SU-DHL-6 (cell line): ENCODE results near the gene BOLA3.

Experiments used
- H2AFZ ChIP-seq: fragments of 200-600 bp; sonication (generic); 2 replicates; pipeline ENCODE4 v1.6.1; 2014; ENCODE audit warnings: low read depth, mild to moderate bottlenecking, moderate library complexity, mixed read lengths, antibody characterized with exemption, low read length; ENCODE audit not compliant: severe bottlenecking
- H3F3A ChIP-seq: fragments of 200-600 bp; shearing (Covaris generic); 2 replicates; pipeline ENCODE4 v1.6.0; 2016; ENCODE audit warnings: antibody characterized with exemption, mild to moderate bottlenecking; ENCODE audit not compliant: insufficient read depth
- H3K27ac ChIP-seq: fragments of 200-600 bp; sonication (generic); 2 replicates; pipeline ENCODE4 v1.5.1; 2016; ENCODE audit warnings: low read depth, mild to moderate bottlenecking, low read length, moderate library complexity, mixed read lengths
- H3K27me3 ChIP-seq: fragments of 200-600 bp; sonication (generic), shearing (Covaris generic); 2 replicates; pipeline ENCODE4 v1.6.0; 2014; ENCODE audit warnings: mild to moderate bottlenecking, low read length
- H3K36me3 ChIP-seq: fragments of 200-600 bp; sonication (generic); 2 replicates; pipeline ENCODE4 v1.6.1; 2014; ENCODE audit warnings: mild to moderate bottlenecking, low read length, mixed read lengths
- H3K4me2 ChIP-seq: fragments of 300-600, 200-600 bp; shearing (Covaris generic), sonication (generic); 2 replicates; pipeline ENCODE4 v1.6.0; 2014; ENCODE audit warnings: low read length, low read depth, mild to moderate bottlenecking; ENCODE audit not compliant: poor library complexity, severe bottlenecking
- H3K4me3 ChIP-seq: fragments of 200-600 bp; sonication (generic); 2 replicates; pipeline ENCODE4 v1.5.1; 2014; ENCODE audit warnings: antibody characterized with exemption, low read length, mild to moderate bottlenecking, mixed read lengths; ENCODE audit not compliant: insufficient read depth, poor library complexity, severe bottlenecking
- H3K79me2 ChIP-seq: fragments of 200-600 bp; sonication (generic); 2 replicates; pipeline ENCODE4 v1.6.1; 2014; ENCODE audit warnings: mild to moderate bottlenecking, low read length, moderate library complexity; ENCODE audit not compliant: insufficient read depth
- H3K9ac ChIP-seq: fragments of 200-600 bp; sonication (generic); 2 replicates; pipeline ENCODE4 v1.7.0; 2014; ENCODE audit warnings: mild to moderate bottlenecking, low read length
- H3K9me2 ChIP-seq: fragments of 200-600 bp; sonication (generic); replicated peaks from 2 replicates; pipeline ENCODE4 v1.6.1; 2014; ENCODE audit warnings: low read length; ENCODE audit not compliant: insufficient read depth
- H3K9me3 ChIP-seq: fragments of 200-600 bp; sonication (generic); 2 replicates; pipeline ENCODE4 v1.6.1; 2014; ENCODE audit warnings: low read length, mixed read lengths; ENCODE audit not compliant: insufficient read depth
- H4K20me1 ChIP-seq: fragments of 200-600 bp; sonication (generic); 2 replicates; pipeline ENCODE4 v1.6.1; 2014; ENCODE audit warnings: low read depth, mild to moderate bottlenecking, antibody characterized with exemption, low read length, moderate library complexity, mixed read lengths
- CTCF ChIP-seq: fragments of 200-600 bp; sonication (generic); IDR thresholded peaks from one replicate; pipeline ENCODE4 v1.5.1; 2017; ENCODE audit warnings: antibody characterized with exemption, mild to moderate bottlenecking, low read length, moderate library complexity; ENCODE audit not compliant: insufficient read depth, poor library complexity, severe bottlenecking
- EZH2phosphoT487 ChIP-seq: fragments of 200-600 bp; sonication (generic), shearing (Covaris generic); conservative IDR thresholded peaks from 2 replicates; pipeline ENCODE4 v1.6.1; 2018; ENCODE audit warnings: mild to moderate bottlenecking, antibody characterized with exemption, low read length, moderate library complexity, mixed read lengths

The BOLA3 gene

GRCh38 chr2:74104839-74105238 lies 42.9 kb downstream of the BOLA3 start:
- no peak overlapping the region for H2AFZ ChIP-seq
- no peaks in the 10 kb centered on the region for H3K9me3 ChIP-seq
- H3K4me3 ChIP-seq: no peak overlapping the region
- H3K4me2 ChIP-seq: no peak overlapping the region
- no peak overlapping the region for H3K27ac ChIP-seq
- H4K20me1 ChIP-seq: no peaks in the 10 kb centered on the region
- no peak for TF ChIP-seq CTCF
- TF ChIP-seq EZH2phosphoT487: no peak
- H3F3A ChIP-seq: no peaks in the 10 kb centered on the region
- H3K36me3 ChIP-seq: no peaks in the 10 kb centered on the region
- no peak overlapping the region for H3K9ac ChIP-seq
- H3K9me2 ChIP-seq: no peaks in the 10 kb centered on the region
- no peaks in the 10 kb centered on the region for H3K27me3 ChIP-seq
- no peaks in the 10 kb centered on the region for H3K79me2 ChIP-seq

GRCh38 chr2:74103763-74104162 lies 43.9 kb downstream of the BOLA3 start:
- H3K9me3 ChIP-seq: no peaks in the 10 kb centered on the region
- H2AFZ ChIP-seq: no peak overlapping the region
- TF ChIP-seq EZH2phosphoT487 (no peak), CTCF (no peak)
- H3K79me2 ChIP-seq: no peaks in the 10 kb centered on the region
- H3F3A ChIP-seq: no peaks in the 10 kb centered on the region
- H3K9ac ChIP-seq: no peak overlapping the region
- no peak overlapping the region for H3K4me3 ChIP-seq
- H3K4me2 ChIP-seq: no peak overlapping the region
- H3K36me3 ChIP-seq: no peaks in the 10 kb centered on the region
- no peaks in the 10 kb centered on the region for H4K20me1 ChIP-seq
- no peaks in the 10 kb centered on the region for H3K27me3 ChIP-seq
- H3K27ac ChIP-seq: no peak overlapping the region
- no peaks in the 10 kb centered on the region for H3K9me2 ChIP-seq

DNA sequence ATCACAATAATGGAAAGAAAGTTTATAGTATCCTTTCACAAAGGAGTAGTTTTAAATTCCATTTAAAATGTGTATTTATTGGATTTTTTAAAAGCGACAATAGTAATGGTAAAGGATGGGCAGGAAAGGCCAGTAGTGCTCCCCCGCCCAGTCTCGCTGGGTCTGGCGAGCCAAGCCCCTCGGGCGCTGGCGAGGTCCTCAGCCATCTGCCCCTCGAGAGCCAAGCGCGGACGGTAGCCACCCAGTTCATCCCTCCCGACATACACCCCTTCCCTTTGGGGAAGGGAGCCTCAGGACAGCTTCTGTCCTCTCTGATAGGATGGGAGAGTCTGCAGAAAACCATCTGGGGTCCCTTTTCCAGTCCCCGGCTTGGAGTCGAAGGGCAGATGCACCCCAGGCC lies 45.2 kb downstream of the BOLA3 start:
- Histone ChIP-seq H3K9me2 (no peaks in the 10 kb centered on the region), H3K27me3 (no peaks in the 10 kb centered on the region), H3K4me2 (no peak overlapping the region), H3K27ac (no peak overlapping the region), H3K9me3 (no peaks in the 10 kb centered on the region), H3F3A (no peaks in the 10 kb centered on the region), H4K20me1 (no peaks in the 10 kb centered on the region), H2AFZ (no peak overlapping the region), H3K9ac (no peak overlapping the region), H3K79me2 (no peaks in the 10 kb centered on the region), H3K4me3 (no peak overlapping the region), H3K36me3 (no peaks in the 10 kb centered on the region)
- TF ChIP-seq CTCF: no peak
- no peak for TF ChIP-seq EZH2phosphoT487
